ENCODE results near the gene PSMC3.
"Not testable (repeated sequence)": the region's sequence is repeated elsewhere in the genome, so short reads cannot be mapped to it uniquely, and the experiment has no call there.

Gene PSMC3

GRCh38 chr11:47426062-47426956 is at the start of gene PSMC3:
TSS of gene PSMC3 (minus strand) at chr11:47426439. CDS start at chr11:47426279, 160 bp downstream.
- in situ Hi-C loops (cut with MboI; ENCODE audit: low sequenced_read_pairs) = no loop called here

GRCh38 chr11:47470671-47471070 is 44.4 kb upstream of the PSMC3 start:
- in situ Hi-C loops (cut with MboI; ENCODE audit: low sequenced_read_pairs) = no loop called here

- in situ Hi-C loops (cut with MboI; ENCODE audit: low sequenced_read_pairs) = no loop called here
Observed at GRCh38 chr11:47469361-47470179, 43.3 kb upstream of the PSMC3 start.

DNA sequence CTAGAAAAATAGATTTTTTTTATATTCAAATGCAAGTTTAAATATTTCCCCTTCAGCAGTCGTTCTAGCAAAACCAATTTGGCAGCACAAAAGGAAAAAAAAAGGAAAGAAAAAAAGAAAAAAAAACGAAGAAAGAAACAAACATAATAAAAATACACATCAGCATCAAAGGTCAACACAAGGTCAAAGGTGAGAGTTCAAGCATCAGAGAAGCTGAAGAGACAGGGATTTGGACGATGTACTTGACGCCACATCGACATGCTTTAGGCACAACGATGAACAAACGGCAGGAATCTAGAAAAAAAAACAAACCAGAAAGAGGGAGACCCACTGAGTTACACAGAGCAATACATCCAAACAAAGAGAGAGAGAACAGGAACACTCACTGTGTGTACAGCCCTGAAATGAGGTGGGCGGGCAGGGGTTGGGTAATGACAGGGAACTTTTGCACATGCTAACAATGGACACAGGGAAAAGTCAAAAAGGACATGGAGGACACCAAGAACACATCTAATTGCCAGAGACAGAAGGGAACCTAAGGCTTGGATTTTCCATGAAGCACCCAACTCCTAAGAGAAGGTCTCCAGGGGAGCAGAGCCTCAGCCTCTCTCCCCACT is 42.5 kb upstream of the PSMC3 start:
- in situ Hi-C loops (cut with MboI; ENCODE audit: low sequenced_read_pairs) = no loop called here

DNA sequence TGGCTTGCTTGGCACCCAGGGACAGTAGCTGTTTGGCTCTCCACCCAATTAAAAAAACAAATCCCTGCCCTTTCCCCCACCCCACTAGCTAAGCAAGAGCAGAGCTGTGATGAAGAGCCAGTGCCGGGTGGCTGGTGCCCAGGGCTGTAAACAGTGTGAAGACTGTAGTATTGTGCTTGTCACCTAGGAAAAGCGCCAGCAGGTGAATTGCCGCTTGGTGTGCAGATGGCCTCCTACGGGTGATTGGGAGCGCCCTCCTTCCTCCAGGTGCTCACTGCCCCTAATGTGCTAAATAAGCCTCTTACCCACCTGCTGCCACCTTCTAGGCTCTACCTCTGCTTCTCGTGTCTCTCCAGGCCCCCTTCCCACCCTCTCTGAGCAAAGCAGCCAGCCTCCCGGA is 41.1 kb upstream of the PSMC3 start:
- in situ Hi-C loops (cut with MboI; ENCODE audit: low sequenced_read_pairs) = no loop called here

DNA sequence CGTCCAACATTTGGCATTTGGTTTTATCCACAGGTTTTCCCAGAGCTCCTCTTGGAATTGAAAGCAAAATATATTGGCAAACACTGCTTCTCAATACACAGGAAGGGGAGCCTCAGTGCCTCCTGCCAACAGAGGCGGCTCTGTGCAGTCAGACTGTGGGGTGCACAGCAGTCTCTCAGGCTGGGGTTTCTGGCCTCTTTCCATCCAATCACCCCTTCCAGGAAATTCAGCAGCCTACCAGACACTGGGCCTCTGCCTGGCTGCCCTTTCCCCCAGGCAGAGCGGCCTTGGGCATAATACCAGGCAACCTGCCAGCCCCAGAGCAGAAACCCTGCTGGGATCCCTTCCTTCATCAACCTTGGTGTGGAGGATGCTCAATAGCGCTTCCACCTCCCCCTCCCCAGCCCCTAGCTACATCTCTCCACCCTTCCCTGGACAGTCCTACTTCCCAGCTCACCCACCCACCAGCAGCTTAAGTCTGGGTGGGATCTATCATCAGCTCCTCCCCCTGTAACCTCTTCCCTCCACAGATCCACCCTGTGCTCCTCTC is 40.5 kb upstream of the PSMC3 start:
- in situ Hi-C loops (cut with MboI; ENCODE audit: low sequenced_read_pairs) = no loop called here

- in situ Hi-C loops (cut with MboI; ENCODE audit: low sequenced_read_pairs) = no loop called here
Observed at GRCh38 chr11:47466201-47466600, 40.0 kb upstream of the PSMC3 start.

- in situ Hi-C loops (cut with MboI; ENCODE audit: low sequenced_read_pairs) = no loop called here
Observed at GRCh38 chr11:47464483-47464882, 38.2 kb upstream of the PSMC3 start.

DNA sequence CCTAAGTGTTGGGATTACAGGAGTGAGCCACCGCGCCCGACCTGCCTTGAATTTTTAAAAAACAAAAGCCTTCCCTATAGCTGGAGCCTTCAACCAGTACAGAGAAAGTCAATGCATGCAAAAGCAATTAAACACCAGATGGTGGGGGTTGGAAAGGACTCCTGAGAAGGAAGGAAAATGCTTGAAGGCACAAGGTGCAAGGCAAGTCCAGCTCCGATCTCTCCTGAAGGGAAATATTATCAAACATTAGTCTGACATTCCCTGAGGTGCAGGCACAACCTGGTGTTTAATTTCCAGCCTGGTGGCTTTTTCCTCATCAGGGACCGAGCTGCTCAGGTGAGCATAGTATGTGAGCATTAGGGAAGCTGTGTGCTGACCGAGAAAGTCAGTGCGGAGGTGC is 35.6 kb upstream of the PSMC3 start:
- in situ Hi-C loops (cut with MboI; ENCODE audit: low sequenced_read_pairs) = no loop called here

GRCh38 chr11:47460571-47461235 is 34.5 kb upstream of the PSMC3 start:
- in situ Hi-C loops (cut with MboI; ENCODE audit: low sequenced_read_pairs) = no loop called here

GRCh38 chr11:47454258-47454671 is 28.0 kb upstream of the PSMC3 start:
- in situ Hi-C loops (cut with MboI; ENCODE audit: low sequenced_read_pairs) = not testable (repeated sequence)

DNA sequence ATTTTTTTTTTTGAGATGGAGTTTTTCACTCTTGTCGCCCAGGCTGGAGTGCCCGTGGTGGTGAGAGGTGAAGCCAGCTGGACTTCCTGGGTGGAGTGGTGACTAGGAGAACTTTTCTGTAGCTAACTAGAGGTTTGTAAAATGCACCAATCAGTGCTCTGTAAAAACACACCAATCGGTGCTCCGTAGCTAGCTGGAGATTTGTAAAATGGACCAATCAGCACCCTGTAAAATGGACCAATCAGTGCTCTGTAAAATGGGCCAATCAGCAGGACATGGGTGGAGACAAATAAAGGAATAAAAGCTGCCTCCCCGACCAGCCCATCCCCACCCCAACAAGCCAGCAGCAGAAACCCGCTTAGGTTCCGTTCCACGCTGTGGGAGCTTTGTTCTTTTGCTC is 27.1 kb upstream of the PSMC3 start:
- in situ Hi-C loops (cut with MboI; ENCODE audit: low sequenced_read_pairs) = no loop called here

- in situ Hi-C loops (cut with MboI; ENCODE audit: low sequenced_read_pairs) = no loop called here
Observed at GRCh38 chr11:47451990-47452389, 25.8 kb upstream of the PSMC3 start.

GRCh38 chr11:47451436-47451835 is 25.2 kb upstream of the PSMC3 start:
- in situ Hi-C loops (cut with MboI; ENCODE audit: low sequenced_read_pairs) = no loop called here

GRCh38 chr11:47449541-47449940 is 23.3 kb upstream of the PSMC3 start:
- in situ Hi-C loops (cut with MboI; ENCODE audit: low sequenced_read_pairs) = no loop called here

GRCh38 chr11:47448566-47449427 is 22.6 kb upstream of the PSMC3 start, which contains the start of gene RAPSN:
TSS of gene RAPSN (minus strand) at chr11:47449136. CDS start at chr11:47448964, 172 bp downstream.
- in situ Hi-C loops (cut with MboI; ENCODE audit: low sequenced_read_pairs) = no loop called here

- in situ Hi-C loops (cut with MboI; ENCODE audit: low sequenced_read_pairs) = no loop called here
Observed at GRCh38 chr11:47447906-47448305, 21.7 kb upstream of the PSMC3 start.

DNA sequence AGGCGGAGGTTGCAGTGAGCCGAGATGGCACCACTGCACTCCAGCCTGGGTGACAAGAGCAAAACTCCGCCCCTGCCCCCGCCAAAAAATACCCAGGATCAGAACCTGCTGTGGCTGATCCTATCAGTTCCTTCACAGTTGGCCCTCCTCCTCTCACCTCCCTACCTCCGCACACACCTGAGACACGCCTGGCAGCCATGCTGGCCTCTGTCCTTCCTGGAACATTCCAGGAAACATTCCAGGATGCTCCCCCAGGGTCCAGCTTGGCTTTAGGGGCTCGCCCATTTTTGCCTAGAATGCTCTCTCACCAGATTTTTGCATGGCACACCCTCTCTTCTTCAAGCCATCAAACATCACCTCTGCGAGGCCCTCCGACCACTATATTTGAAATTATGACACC is 20.6 kb upstream of the PSMC3 start:
- in situ Hi-C loops (cut with MboI; ENCODE audit: low sequenced_read_pairs) = no loop called here

- in situ Hi-C loops (cut with MboI; ENCODE audit: low sequenced_read_pairs) = no loop called here
Observed at GRCh38 chr11:47445840-47446239, 19.6 kb upstream of the PSMC3 start.

- in situ Hi-C loops (cut with MboI; ENCODE audit: low sequenced_read_pairs) = no loop called here
Observed at GRCh38 chr11:47443817-47444216, 17.6 kb upstream of the PSMC3 start.
